ENCODE data around the gene ACACB.

The ACACB gene

DNA sequence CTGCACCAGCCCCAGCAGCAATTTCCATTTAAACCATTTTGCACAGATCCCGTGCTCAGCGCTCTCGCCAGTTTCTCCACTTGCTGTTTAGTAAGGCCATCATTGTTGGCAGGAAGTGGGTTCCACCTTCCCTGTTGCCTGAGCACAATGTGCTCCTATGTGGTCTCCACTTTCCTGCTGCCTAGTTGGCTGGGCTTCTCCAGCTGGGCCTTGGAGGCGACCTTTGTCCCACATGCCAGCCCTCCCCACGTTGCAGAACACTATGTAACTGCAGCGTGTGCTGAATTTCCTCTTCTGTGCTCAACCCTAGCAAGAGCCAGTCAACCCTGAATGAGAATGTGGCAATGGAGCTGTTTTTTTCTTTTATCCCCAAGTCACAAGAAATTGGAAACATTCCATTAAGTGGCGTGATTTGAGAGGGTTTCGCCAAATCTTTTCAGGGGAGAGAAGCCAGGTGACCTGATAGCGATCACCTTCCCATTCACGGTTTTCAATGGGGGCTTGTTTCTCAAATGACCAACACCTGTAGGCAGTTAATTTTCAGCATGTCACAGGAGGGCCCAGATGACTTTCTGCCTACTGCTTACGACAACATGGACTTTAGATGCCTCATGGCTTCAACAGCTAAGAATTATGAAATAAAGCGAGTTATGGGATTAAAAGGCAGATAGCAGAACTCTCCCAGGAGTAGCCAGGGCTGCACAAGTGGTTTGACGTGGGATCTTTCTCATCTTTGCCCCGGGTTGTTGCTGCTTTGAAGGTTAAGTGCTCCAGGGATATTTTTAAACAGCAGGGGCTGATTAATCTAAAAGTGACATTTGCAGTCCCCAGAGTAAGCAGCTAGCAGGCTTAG, at the start of gene ACACB:
Gene ACACB, plus strand, starts transcription at position 830 of the 853 bp plus-strand sequence. CDS start 22,819 bp downstream, outside the sequence.
- H3K27ac ChIP-seq, result no peak within 1 kb of the TSS

DNA sequence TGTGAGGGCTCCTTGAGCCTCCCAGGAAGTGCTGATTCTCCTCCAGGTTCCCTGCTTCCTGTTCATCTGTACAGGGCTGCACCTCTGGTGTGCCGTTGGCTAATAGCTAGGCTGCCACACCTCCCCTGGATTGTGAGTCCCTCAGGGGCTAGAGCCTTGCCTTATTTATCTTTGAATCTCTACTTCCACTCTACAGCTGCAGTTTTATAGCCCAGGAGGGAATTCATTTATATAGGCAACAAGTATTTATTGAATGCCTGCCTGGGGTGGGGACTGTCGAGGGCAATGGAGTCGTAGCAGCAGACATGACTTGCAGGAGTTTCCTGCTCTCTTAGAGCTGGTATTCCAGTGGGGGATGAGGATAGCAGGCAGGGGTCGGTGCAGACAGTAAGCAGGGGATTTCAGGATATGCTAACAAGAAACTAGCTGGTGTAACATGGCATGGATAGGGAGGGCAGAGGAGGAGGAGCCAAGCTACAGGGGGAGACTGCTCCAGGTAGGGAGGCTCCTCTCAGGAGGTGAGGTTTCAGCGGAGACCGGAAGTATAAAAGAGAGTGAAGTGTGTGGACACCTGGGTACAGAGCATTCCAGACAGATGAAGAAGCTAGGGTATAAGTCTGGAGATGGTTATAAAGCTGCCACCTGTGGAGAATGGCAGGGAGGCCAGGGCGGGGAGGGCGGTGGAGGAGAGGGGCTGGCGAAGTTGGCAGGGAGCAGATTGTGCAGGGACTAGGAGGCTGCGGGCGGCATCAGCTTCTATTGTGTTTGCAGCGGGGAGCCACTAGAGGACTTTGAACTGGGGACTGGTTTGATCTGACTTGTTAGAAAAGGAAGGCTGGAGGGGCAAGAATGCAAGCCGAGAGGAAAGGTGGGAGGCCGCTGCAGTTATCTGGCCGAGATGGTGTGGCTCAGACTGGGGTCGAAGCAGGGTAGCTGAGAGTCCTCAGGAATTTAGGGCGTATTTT, 46.8 kb upstream of the ACACB start:
- H3K27ac ChIP-seq, result no peak overlapping the region
- TF ChIP-seq ZFX (IDR thresholded peaks at IDR 0.05), result no peak
- TF ChIP-seq, protein P1, sequence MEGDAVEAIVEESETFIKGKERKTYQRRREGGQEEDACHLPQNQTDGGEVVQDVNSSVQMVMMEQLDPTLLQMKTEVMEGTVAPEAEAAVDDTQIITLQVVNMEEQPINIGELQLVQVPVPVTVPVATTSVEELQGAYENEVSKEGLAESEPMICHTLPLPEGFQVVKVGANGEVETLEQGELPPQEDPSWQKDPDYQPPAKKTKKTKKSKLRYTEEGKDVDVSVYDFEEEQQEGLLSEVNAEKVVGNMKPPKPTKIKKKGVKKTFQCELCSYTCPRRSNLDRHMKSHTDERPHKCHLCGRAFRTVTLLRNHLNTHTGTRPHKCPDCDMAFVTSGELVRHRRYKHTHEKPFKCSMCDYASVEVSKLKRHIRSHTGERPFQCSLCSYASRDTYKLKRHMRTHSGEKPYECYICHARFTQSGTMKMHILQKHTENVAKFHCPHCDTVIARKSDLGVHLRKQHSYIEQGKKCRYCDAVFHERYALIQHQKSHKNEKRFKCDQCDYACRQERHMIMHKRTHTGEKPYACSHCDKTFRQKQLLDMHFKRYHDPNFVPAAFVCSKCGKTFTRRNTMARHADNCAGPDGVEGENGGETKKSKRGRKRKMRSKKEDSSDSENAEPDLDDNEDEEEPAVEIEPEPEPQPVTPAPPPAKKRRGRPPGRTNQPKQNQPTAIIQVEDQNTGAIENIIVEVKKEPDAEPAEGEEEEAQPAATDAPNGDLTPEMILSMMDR (conservative IDR thresholded peaks at IDR 0.05), result no peak

More for the DNA sequence above, at the start of gene ACACB:
- no peak for TF ChIP-seq ZFX (IDR thresholded peaks at IDR 0.05)
- TF ChIP-seq, protein P1 (conservative IDR thresholded peaks at IDR 0.05), result no peak

DNA sequence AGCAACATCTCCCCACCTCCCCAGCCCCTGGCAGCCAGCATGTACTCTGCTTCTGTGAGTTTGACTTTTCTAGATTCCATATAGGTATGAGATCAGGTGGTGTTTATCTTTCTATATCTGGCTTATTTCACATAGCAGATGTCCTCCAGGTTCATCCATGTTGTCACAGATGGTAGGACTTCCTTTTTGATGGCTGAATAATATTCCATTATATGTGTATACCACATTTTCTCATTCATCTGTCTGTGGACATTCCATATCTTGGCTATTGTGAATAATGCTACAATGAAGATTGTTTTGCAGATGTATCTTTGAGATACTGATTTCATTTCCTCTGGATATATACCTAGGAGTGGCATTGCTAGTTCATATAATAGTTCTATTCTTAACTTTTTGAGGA, 41.5 kb upstream of the ACACB start:
- TF ChIP-seq, protein P1 (conservative IDR thresholded peaks at IDR 0.05), result no peak
- no peak for TF ChIP-seq ZFX (IDR thresholded peaks at IDR 0.05)
- H3K27ac ChIP-seq, result no peak overlapping the region

DNA sequence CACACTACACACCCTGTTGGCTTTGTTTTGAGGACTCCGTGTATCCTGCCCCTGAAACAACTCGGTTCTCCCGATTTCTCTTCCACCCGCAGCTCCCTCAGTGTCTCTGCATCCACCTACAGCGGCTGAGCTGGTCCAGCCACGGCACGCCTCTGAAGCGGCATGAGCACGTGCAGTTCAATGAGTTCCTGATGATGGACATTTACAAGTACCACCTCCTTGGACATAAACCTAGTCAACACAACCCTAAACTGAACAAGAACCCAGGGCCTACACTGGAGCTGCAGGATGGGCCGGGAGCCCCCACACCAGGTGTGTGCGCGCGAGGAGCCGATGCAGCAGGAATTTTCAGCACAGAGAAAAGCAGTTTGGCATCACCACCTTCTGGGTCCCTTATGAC, 33.6 kb upstream of the ACACB start:
- TF ChIP-seq ZFX (IDR thresholded peaks at IDR 0.05), result no peak
- TF ChIP-seq, protein P1 (conservative IDR thresholded peaks at IDR 0.05), result no peak
- no peak overlapping the region for H3K27ac ChIP-seq

DNA sequence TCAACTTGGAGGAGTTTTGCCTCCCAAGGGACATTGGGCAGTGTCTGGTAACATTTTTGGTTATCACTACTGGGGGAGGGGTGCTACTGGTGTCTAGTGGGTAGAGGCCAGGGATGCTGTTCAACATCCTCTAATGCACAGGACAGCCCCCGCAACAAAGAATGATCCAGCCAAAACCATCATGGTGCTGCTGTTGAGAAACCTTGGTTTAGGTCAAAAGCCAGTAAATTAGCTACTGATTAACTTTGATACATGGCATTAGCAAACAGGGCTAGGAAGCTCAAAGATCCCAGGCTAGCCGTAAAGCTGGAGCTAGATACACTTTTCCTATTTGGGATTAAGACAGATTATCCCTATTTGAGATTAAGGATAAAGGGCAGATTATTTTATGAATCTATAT, 32.0 kb upstream of the ACACB start:
- H3K27ac ChIP-seq, result no peak overlapping the region
- TF ChIP-seq, protein P1 (conservative IDR thresholded peaks at IDR 0.05), result no peak
- no peak for TF ChIP-seq ZFX (IDR thresholded peaks at IDR 0.05)

DNA sequence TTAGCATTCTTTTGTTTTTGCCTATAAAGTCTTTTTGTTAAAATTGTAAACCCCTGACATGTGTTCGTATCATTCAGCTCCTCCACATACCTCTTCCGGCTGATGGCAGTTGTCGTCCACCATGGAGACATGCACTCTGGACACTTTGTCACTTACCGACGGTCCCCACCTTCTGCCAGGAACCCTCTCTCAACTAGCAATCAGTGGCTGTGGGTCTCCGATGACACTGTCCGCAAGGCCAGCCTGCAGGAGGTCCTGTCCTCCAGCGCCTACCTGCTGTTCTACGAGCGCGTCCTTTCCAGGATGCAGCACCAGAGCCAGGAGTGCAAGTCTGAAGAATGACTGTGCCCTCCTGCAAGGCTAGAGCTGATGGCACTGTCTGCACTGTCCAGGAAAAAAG, 30.8 kb upstream of the ACACB start:
- TF ChIP-seq, protein P1 (conservative IDR thresholded peaks at IDR 0.05), result no peak
- TF ChIP-seq ZFX (IDR thresholded peaks at IDR 0.05), result no peak
- H3K27ac ChIP-seq, result no peak overlapping the region
